Keratinocyte (primary cell): ENCODE data around the gene ERCC6L2. TPM values are rescaled to one million over a fixed set of nuclear protein-coding genes. Genes with fewer than 3 reads are reported as not detected.

Experiments
- DNase-seq: peaks from one replicate; pipeline ENCODE4 v3.0.0-alpha.2; 2011; ENCODE audit warnings: low read depth, missing footprints, low spot score
- FAIRE-seq: peaks from 2 replicates; lab custom pipeline; 2011; peaks lifted over from hg19 to GRCh38; lab: Jason Lieb, UNC
- H2AFZ ChIP-seq: 2 replicates; pipeline ENCODE4 v1.6.0; 2012; ENCODE audit warnings: low read length, control low read depth, inconsistent platforms; ENCODE audit not compliant: control insufficient read depth
- H3K27ac ChIP-seq: 2 replicates; pipeline ENCODE4 v1.5.1; 2011; ENCODE audit warnings: low read length; ENCODE audit not compliant: control insufficient read depth, insufficient read depth
- H3K27me3 ChIP-seq: 3 replicates; pipeline ENCODE4 v1.6.0; 2011; ENCODE audit warnings: low read length; ENCODE audit not compliant: control insufficient read depth, insufficient read depth; ENCODE audit errors: extremely low read depth
- H3K36me3 ChIP-seq, 2 experiments: 2 replicates in 1 of 2; 3 replicates in 1 of 2; pipeline ENCODE4 v1.5.1; 2011; ENCODE audit warnings: low read length in 2 of 2, mild to moderate bottlenecking in 1 of 2; ENCODE audit not compliant: control insufficient read depth in 2 of 2, insufficient read depth in 2 of 2; ENCODE audit errors: extremely low read depth in 1 of 2
- H3K4me1 ChIP-seq: 3 replicates; pipeline ENCODE4 v1.5.1; 2011; ENCODE audit warnings: low read length; ENCODE audit not compliant: control insufficient read depth, insufficient read depth; ENCODE audit errors: extremely low read depth
- H3K4me2 ChIP-seq: 3 replicates; pipeline ENCODE4 v1.6.0; 2011; ENCODE audit warnings: low read depth, low read length; ENCODE audit not compliant: control insufficient read depth, insufficient read depth; ENCODE audit errors: extremely low read depth
- H3K4me3 ChIP-seq, 3 experiments: fragments of 200-600 bp in 1 of 3; sonication (generic) in 1 of 3; 2 replicates in 2 of 3; 3 replicates in 1 of 3; pipeline ENCODE4 v1.5.1; 2011 to 2016; ENCODE audit warnings: low read length in 3 of 3, mild to moderate bottlenecking in 3 of 3, control low read depth in 2 of 3, inconsistent platforms in 1 of 3, low read depth in 1 of 3, mixed read lengths in 1 of 3, mixed run types in 1 of 3, moderate library complexity in 1 of 3; ENCODE audit not compliant: control insufficient read depth in 2 of 3, insufficient read depth in 2 of 3; ENCODE audit errors: extremely low read depth in 1 of 3
- H3K79me2 ChIP-seq: 2 replicates; pipeline ENCODE4 v1.6.0; 2012; ENCODE audit warnings: low read length; ENCODE audit not compliant: control insufficient read depth, insufficient read depth
- H3K9ac ChIP-seq: 3 replicates; pipeline ENCODE4 v1.6.0; 2011; ENCODE audit warnings: low read length; ENCODE audit not compliant: control insufficient read depth, insufficient read depth; ENCODE audit errors: extremely low read depth
- H3K9me1 ChIP-seq: 3 replicates; pipeline ENCODE4 v1.6.0; 2011; ENCODE audit warnings: low read length; ENCODE audit not compliant: control insufficient read depth, insufficient read depth; ENCODE audit errors: extremely low read depth
- H3K9me3 ChIP-seq: 2 replicates; pipeline ENCODE4 v1.5.1; 2012; ENCODE audit warnings: low read depth, low read length; ENCODE audit not compliant: control insufficient read depth
- H4K20me1 ChIP-seq: 3 replicates; pipeline ENCODE4 v1.6.0; 2011; ENCODE audit warnings: low read length; ENCODE audit not compliant: control insufficient read depth, insufficient read depth; ENCODE audit errors: extremely low read depth
- CTCF ChIP-seq, 3 experiments: IDR thresholded peaks in 1 of 3; conservative IDR thresholded peaks in 1 of 3; optimal IDR thresholded peaks in 1 of 3; 2 replicates in 2 of 3; 3 replicates in 1 of 3; pipeline versions ENCODE3 to v1.5.1; 2011; ENCODE audit warnings: low read length in 3 of 3, mild to moderate bottlenecking in 3 of 3, moderate library complexity in 2 of 3, control low read depth in 1 of 3, inconsistent platforms in 1 of 3; ENCODE audit not compliant: insufficient read depth in 2 of 3; ENCODE audit errors: extremely low read depth in 1 of 3
- EZH2 ChIP-seq: IDR thresholded peaks from one replicate; pipeline ENCODE4 v1.6.1; 2012; ENCODE audit warnings: inconsistent platforms, mild to moderate bottlenecking, low read length, moderate library complexity
- dilution Hi-C: fragments of 300-500 bp; cut with MboI; formaldehyde crosslinking; loops from one replicate; pipeline ENCODE4 v1.7.0; 2020; ENCODE audit warnings: low sequenced_read_pairs; ENCODE audit not compliant: extremely low pct_ligation_motif_present
- polyA plus RNA-seq, 5 experiments: library from polyadenylated mRNA; depleted of rRNA in 3 of 5; stranded (reverse) in 3 of 5; stranded (forward) in 1 of 5; unstranded in 1 of 5; fragments of >200 nt; gene quantifications; 1 replicate in 1 of 5; 2 replicates in 3 of 5; 3 replicates in 1 of 5; pipeline versions ENCODE4 v1.2.1 to v1.2.3, GENCODE V29; 2011 to 2012; ENCODE audit warnings: missing spikeins in 2 of 5, low read depth in 1 of 5, low replicate concordance in 1 of 5

ERCC6L2 gene
- polyA plus RNA-seq, 1 donor (not counting 4 experiments of a cell fraction or from before 2014, with no cell fraction given): 15.4 TPM

- FAIRE-seq: no peak
- dilution Hi-C loops: no loop called here
Measured at GRCh38 chr9:96004379-96004778, 128.9 kb downstream of the ERCC6L2 start.

GRCh38 chr9:96006296-96006879 is 130.9 kb downstream of the ERCC6L2 start:
- Histone ChIP-seq H3K9ac (no peak overlapping the region), H3K4me1 (no peaks in the 10 kb centered on the region), H4K20me1 (no peaks in the 10 kb centered on the region), H3K79me2 (no peaks in the 10 kb centered on the region), H2AFZ (no peak overlapping the region), H3K27me3 (no peaks in the 10 kb centered on the region), H3K9me1 (no peaks in the 10 kb centered on the region), H3K9me3 (no peaks in the 10 kb centered on the region), H3K36me3 (peaks cover 3 to 4% of the 10 kb centered on the region in 2 experiments), H3K27ac (no peak overlapping the region), H3K4me2 (no peak overlapping the region), H3K4me3 (no peak overlapping the region)
- DNase-seq (no peak), FAIRE-seq (no peak)
- dilution Hi-C loops: no loop called here
- TF ChIP-seq CTCF (optimal IDR thresholded peaks at IDR 0.05 in 1 of 3, IDR thresholded peaks at IDR 0.05 in 1 of 3, conservative IDR thresholded peaks at IDR 0.05 in 1 of 3; ENCODE audit: extremely low read depth in 1 of 3, insufficient read depth in 2 of 3, low read length in 3 of 3): no peak
- TF ChIP-seq EZH2: no peak

More at GRCh38 chr9:96004379-96004778, 128.9 kb downstream of the ERCC6L2 start:
- Histone ChIP-seq H3K27ac (no peak overlapping the region), H3K36me3 (peaks cover 3 to 4% of the 10 kb centered on the region in 2 experiments), H3K27me3 (no peaks in the 10 kb centered on the region), H3K4me2 (no peak overlapping the region), H3K9me1 (no peaks in the 10 kb centered on the region), H3K79me2 (no peaks in the 10 kb centered on the region), H3K4me3 (no peak overlapping the region), H3K4me1 (no peaks in the 10 kb centered on the region), H4K20me1 (no peaks in the 10 kb centered on the region), H2AFZ (no peak overlapping the region), H3K9me3 (no peaks in the 10 kb centered on the region), H3K9ac (no peak overlapping the region)
- no peak for DNase-seq
- TF ChIP-seq CTCF (optimal IDR thresholded peaks at IDR 0.05 in 1 of 3, IDR thresholded peaks at IDR 0.05 in 1 of 3, conservative IDR thresholded peaks at IDR 0.05 in 1 of 3; ENCODE audit: extremely low read depth in 1 of 3, insufficient read depth in 2 of 3, low read length in 3 of 3) (no peak), EZH2 (no peak)
